Muscle layer of colon (tissue), 2 donors: ENCODE measurements around the gene NXPH3.
A peak's percentile ranks its signal among the peaks of the same experiment; 100 is the strongest.

Source experiments
- H3K27ac ChIP-seq: one replicate; pipeline ENCODE4 v1.7.0; 2013; ENCODE audit warnings: low read depth, mild to moderate bottlenecking, low read length, moderate library complexity
- H3K27me3 ChIP-seq, 2 donors: one replicate each; pipeline ENCODE4 v1.7.0; 2013; ENCODE audit warnings: low read length in 2 of 2, mild to moderate bottlenecking in 2 of 2; ENCODE audit not compliant: insufficient read depth in 2 of 2, control insufficient read depth in 1 of 2
- H3K36me3 ChIP-seq: one replicate; pipeline ENCODE4 v1.7.0; 2013; ENCODE audit warnings: mild to moderate bottlenecking, low read length; ENCODE audit not compliant: insufficient read depth
- H3K4me1 ChIP-seq: one replicate; pipeline ENCODE4 v1.7.0; 2013; ENCODE audit warnings: mild to moderate bottlenecking, low read length; ENCODE audit not compliant: insufficient read depth
- H3K4me3 ChIP-seq, 2 donors: one replicate each; pipeline ENCODE4 v1.7.0; 2013; ENCODE audit warnings: low read length in 2 of 2, low read depth in 1 of 2, mild to moderate bottlenecking in 1 of 2, moderate library complexity in 1 of 2
- H3K9ac ChIP-seq: one replicate; pipeline ENCODE4 v1.7.0; 2013; ENCODE audit warnings: low read length
- H3K9me3 ChIP-seq: one replicate; pipeline ENCODE4 v1.7.0; 2013; ENCODE audit warnings: mild to moderate bottlenecking, low read length
- donor health status: abdominal sarcoma.
- donor health status: Adenocarcinoma of cecum.

Gene NXPH3

DNA sequence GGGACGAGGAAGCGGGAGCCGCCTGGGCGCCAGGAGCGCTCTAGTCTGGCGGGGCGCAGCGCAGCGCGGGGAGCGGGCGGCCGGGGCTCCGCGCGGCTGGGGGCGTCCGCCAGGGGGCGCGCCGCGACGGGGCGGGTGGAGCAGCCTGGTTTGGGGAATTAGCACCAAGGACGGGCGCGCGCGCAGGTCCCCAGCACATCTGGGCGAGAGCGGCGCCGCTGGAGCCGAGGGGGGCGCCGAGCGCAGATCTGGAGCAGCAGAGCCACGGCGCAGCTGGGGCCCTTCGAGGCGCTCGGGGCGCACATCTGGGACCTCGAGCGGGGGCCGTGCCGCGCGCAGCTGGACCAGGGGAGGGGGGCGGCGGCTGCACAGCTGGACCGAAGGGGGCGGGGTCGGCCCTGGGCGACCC lies at the start of gene NXPH3:
Gene NXPH3 (plus strand): TSS at position 193 of the 409 bp plus-strand sequence. CDS start 349 bp downstream, outside the sequence.
- Histone ChIP-seq H3K27ac (peak within 1 kb of the TSS; percentile 85), H3K9ac (peak within 1 kb of the TSS; percentile 94), H3K4me3 (peak within 1 kb of the TSS; percentile 84 to 89), H3K36me3 (peaks cover 7% of the 10 kb centered on the region), H3K9me3 (no peaks in the 10 kb centered on the region), H3K27me3 (peaks cover 0 to 8% of the 10 kb centered on the region in 2 donors), H3K4me1 (peaks cover 44% of the 10 kb centered on the region)

DNA sequence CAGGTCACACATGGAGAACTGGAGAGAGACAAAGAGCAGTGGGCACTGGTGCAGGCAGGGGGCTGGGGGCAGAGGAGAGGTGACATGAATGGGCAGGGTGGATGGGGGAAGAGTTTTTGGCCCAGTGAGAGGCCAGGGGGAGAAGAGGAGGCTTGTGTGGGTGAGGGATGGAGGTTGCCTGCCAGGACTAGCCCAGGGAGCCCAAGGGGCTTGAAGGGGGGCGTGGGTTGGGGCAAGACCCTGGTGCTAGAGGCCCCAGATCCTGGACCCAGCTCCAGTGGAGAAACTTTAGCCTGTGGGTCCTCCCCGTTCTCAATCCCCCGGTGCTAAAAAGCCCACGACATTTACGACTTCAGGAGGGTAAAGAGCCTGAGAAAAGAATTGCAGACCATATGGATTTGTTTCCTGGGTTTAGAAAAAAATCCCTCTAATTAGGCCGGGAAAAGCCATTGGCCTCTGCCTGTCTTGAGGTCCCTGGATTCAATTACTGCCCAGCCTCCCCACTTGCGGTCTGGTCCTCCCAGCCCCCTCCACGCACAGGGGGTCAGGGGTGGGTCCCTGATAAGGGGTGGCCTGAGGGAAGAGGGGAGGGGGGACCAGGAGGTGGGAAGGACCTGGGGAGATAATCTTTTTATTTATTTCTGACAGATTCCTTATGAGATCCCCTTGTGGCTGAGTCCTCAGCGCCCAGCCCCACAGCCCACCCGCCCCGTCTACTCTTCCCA lies 47.6 kb upstream of the NXPH3 start:
- H3K36me3 ChIP-seq = no peaks in the 10 kb centered on the region
- H3K27ac ChIP-seq = no peak overlapping the region
- H3K9me3 ChIP-seq = no peaks in the 10 kb centered on the region
- H3K27me3 ChIP-seq = no peaks in the 10 kb centered on the region
- no peak overlapping the region for H3K4me3 ChIP-seq
- H3K9ac ChIP-seq = no peak overlapping the region
- H3K4me1 ChIP-seq = no peaks in the 10 kb centered on the region

DNA sequence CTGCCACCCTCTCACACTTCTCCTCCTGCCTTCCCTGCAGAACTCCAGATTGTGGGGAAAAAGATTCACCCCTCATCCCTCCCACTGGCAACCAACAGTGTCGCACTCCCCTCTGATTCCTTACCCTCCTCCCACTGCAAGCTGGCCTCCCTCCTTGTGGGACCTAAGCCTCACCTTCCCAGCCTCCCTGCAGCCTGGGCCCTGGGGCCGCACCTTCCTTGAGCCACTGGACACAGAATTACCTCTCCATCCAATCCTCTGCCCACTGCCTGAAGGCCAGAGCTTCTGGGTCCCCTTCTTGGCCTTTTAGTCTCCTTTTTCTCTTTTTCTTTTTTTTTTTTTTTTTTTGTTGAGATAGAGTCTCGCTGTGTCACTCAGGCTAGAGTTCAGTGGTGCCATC lies 46.7 kb upstream of the NXPH3 start:
- Histone ChIP-seq H3K9me3 (no peaks in the 10 kb centered on the region), H3K4me1 (no peaks in the 10 kb centered on the region), H3K36me3 (no peaks in the 10 kb centered on the region), H3K27me3 (no peaks in the 10 kb centered on the region), H3K27ac (no peak overlapping the region), H3K9ac (no peak overlapping the region), H3K4me3 (no peak overlapping the region)

DNA sequence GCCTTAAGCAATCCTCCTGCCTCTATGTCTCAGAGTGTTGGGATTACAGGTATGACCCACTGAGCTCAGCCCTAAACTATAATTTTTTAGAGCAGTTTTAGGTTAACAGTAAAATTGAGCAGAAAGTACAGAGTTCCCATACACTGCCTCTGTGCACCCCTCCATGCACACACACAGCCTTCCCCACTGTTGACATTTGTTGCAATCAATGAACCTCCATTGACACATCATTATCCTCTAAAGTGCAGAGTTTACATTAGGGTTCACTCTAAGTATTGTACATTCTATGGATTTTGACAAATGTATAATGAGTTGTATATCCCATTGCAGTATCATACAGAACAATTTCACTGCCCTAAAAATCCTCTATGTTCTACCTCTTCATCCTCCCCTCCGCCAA lies 45.6 kb upstream of the NXPH3 start:
- H3K9ac ChIP-seq = no peak overlapping the region
- H3K9me3 ChIP-seq = no peaks in the 10 kb centered on the region
- H3K4me1 ChIP-seq = no peaks in the 10 kb centered on the region
- no peak overlapping the region for H3K27ac ChIP-seq
- no peaks in the 10 kb centered on the region for H3K27me3 ChIP-seq
- no peaks in the 10 kb centered on the region for H3K36me3 ChIP-seq
- no peak overlapping the region for H3K4me3 ChIP-seq

DNA sequence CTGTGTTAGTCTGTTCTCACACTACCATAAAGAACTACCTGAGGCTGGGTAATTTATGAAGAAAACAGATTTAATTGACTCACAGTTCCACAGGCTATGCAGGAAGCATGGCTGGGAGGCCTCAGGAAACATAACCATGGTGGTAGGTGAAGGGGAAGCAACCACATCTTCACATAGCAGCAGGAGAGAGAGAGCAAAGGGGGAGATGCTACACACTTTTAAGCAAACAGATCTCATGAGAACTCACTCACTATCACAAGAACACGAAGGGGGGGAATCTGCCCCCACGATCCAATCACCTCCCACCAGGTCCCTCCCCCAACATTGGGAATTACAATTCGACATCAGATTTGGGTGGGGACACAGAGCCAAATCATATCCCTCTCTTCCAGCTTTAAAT lies 31.8 kb upstream of the NXPH3 start:
- Histone ChIP-seq H3K27me3 (peaks cover 0 to 10% of the 10 kb centered on the region in 2 donors), H3K9ac (no peak overlapping the region), H3K36me3 (no peaks in the 10 kb centered on the region), H3K9me3 (no peaks in the 10 kb centered on the region), H3K4me3 (no peak overlapping the region), H3K4me1 (no peaks in the 10 kb centered on the region), H3K27ac (no peak overlapping the region)

DNA sequence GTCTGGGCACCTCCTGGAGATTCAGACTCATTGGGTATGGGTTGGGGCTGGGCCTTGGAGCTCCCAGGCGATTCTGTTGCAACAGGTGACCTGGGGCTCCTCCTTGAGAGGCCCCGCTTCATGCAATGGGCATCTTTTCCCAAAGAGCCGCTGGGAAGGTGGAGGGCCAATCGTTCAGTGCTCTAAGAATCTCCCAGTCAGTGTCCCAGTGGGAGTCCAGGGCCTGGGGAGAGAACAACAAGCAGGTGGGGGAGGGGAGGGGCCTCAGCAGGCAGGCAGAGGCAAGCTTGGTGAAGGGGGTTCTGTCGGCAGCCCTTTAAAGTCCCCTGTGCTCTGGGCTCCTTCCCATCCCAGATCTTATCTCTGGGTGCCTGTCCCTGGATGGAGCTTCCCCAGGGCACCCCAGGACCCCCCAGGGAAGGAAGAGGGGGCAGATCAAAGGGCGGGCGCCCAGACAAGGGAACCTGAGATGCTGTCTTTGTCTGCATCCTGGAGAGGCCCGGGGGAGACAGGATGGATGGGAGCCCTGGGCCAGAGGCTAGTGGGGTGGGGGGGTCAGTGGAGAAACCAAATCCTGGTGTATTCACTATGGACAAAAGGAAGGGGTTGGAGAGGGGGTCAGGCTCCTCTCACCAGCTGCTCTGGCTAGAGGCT lies 30.5 kb upstream of the NXPH3 start:
- no peaks in the 10 kb centered on the region for H3K4me1 ChIP-seq
- peaks cover 0 to 11% of the 10 kb centered on the region in 2 donors for H3K27me3 ChIP-seq
- no peak overlapping the region for H3K9ac ChIP-seq
- H3K27ac ChIP-seq = no peak overlapping the region
- no peaks in the 10 kb centered on the region for H3K9me3 ChIP-seq
- no peaks in the 10 kb centered on the region for H3K36me3 ChIP-seq
- no peak overlapping the region for H3K4me3 ChIP-seq

DNA sequence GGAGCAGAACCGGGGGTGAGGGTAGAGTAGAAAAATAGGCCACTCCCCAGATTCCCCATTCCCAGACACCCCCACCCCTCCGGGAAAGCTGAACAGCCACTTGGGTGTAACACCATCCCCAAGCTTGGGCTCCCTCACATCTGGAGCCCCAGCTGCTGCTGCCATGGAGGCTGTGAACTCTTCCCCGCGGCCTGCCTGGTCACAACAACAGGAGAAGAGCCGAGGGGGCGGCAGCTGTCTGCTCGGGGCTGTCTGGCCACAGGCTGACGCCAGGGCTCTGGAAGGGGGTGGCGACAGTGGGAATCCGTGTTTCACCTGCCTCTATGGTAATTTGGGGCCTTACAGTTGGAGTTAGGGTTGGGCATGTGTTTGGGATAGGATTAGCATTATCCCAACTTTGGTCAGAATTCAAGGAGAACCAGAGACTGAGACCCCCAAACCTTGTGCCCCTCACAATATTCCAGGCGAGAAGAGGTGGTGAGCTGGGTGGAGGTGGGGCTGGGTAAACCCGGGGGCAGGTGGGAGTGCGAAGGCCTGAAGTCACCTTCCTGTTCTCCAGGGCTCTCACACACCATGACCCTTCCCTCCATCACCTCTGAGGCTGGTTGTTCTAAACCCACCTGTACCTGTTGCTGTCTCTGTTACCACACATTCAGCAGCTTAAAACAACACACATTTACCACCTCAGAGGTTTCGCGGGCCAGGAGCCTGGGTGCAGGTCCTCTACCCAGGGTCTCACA lies 29.7 kb upstream of the NXPH3 start:
- no peaks in the 10 kb centered on the region for H3K4me1 ChIP-seq
- H3K9ac ChIP-seq = no peak overlapping the region
- H3K9me3 ChIP-seq = no peaks in the 10 kb centered on the region
- peaks cover 0 to 11% of the 10 kb centered on the region in 2 donors for H3K27me3 ChIP-seq
- H3K36me3 ChIP-seq = no peaks in the 10 kb centered on the region
- no peak overlapping the region for H3K4me3 ChIP-seq
- no peak overlapping the region for H3K27ac ChIP-seq

DNA sequence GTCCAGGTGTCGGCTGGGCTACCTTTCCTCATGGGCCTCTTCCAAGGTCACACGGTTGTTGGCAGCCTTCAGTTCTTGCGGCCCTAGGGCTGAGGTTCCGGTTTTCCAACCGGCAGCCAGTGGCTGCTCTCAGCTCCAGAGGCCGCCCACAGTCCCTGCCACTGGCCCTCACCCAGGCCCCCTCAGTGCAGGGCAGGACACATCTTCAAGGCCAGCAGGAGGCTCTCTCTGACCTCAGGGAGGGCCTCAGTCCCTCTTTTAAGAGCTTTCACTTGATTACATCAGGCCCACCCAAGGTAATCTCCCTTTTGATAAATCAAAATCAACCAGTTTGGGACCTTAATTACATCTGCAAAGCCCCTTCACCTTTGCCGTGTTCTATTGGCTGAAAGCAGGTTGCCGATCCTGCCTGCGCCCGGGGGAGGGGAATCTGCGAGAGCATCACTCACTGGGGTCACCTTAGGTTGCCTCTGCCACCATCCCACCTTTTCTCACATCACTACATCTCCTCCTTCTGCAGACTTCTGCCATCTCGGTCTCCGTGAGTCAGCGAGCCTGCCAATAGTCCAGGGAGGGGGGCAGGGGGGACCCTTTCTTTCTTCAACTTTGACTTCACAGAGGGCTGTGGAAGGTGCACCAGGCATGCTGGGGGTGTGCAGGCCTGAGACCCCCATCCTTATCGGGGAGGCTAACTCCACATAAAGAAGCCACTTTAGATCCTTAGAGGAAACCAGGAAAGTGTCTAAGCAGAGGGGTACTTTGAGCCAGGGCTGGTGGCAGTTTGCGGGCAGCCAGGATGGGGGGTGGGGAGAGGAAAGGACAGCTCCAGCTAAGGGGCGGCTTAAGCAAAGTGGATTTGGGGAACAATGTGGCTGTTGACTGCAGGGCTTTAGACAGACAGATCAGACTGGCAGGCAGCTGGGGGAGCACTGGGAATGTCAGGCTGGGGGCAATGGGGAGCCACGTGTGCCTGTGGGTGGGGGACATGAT lies 28.8 kb upstream of the NXPH3 start:
- H3K27me3 ChIP-seq = peaks cover 0 to 11% of the 10 kb centered on the region in 2 donors
- H3K9ac ChIP-seq = no peak overlapping the region
- no peak overlapping the region for H3K27ac ChIP-seq
- H3K4me1 ChIP-seq = no peaks in the 10 kb centered on the region
- H3K36me3 ChIP-seq = no peaks in the 10 kb centered on the region
- H3K9me3 ChIP-seq = no peaks in the 10 kb centered on the region
- no peak overlapping the region for H3K4me3 ChIP-seq

DNA sequence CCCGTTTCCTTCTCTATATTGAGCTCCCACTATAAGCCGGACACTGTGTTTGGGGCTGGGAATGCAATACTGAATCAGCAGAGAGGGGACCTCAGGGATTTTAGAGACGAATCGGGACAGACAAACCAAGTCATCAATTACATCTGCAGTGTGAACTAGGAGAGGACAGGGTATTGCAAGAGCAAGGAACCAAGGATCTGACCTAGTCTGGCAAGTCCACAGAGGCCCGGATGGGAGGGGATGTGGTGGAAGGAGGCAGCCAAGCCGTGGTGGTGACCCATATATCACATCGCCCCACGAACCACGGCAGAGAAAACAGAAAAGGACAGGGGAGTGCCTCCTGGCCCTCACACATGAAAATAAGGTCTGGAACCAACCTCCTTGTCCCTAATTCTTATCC lies 28.1 kb upstream of the NXPH3 start:
- Histone ChIP-seq H3K36me3 (no peaks in the 10 kb centered on the region), H3K9me3 (no peaks in the 10 kb centered on the region), H3K27ac (no peak overlapping the region), H3K27me3 (peaks cover 0 to 11% of the 10 kb centered on the region in 2 donors), H3K9ac (no peak overlapping the region), H3K4me1 (no peaks in the 10 kb centered on the region), H3K4me3 (no peak overlapping the region)

DNA sequence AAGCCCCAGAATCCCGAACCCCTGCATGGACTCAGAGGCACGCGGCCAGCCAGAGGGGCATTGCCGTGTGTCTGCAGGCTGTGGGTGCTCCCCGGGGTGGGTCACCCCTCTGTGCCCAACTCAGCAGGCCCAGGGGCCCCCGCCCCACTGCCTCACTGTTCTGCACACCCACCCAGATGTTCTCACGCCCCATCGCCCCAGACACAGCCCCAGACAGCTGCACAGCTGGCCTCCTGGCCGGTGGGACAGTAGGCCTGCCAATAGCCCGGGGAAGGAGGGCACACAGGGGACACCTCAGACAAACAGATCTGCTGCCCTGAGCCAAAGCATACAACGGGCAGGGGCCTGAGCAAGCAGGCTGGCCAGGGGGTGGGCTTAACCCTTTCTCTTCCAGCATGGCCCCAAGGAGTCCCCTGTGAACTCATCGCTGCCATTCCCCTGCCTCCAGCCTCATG lies 27.6 kb upstream of the NXPH3 start:
- Histone ChIP-seq H3K27me3 (peaks cover 0 to 11% of the 10 kb centered on the region in 2 donors), H3K36me3 (no peaks in the 10 kb centered on the region), H3K4me3 (no peak overlapping the region), H3K9ac (no peak overlapping the region), H3K9me3 (no peaks in the 10 kb centered on the region), H3K27ac (no peak overlapping the region), H3K4me1 (no peaks in the 10 kb centered on the region)
